DOHH2 (cell line): ENCODE results near the gene RD3L.

Experiments
- H3F3A ChIP-seq: fragments of 200-600 bp; sonication (generic), shearing (Covaris generic); 2 replicates; pipeline ENCODE4 v1.6.0; 2016; ENCODE audit warnings: antibody characterized with exemption, mild to moderate bottlenecking; ENCODE audit not compliant: control insufficient read depth, insufficient read depth
- H3K27ac ChIP-seq: fragments of 200-600 bp; sonication (generic); 2 replicates; pipeline ENCODE4 v1.5.1; 2014; ENCODE audit warnings: low read depth, mild to moderate bottlenecking, low read length, moderate library complexity
- H3K27me3 ChIP-seq: fragments of 200-600 bp; sonication (generic); 2 replicates; pipeline ENCODE4 v1.6.1; 2014; ENCODE audit warnings: mild to moderate bottlenecking, low read length, mixed read lengths; ENCODE audit not compliant: control insufficient read depth
- H3K36me3 ChIP-seq: fragments of 200-600 bp; sonication (generic); 2 replicates; pipeline ENCODE4 v1.6.1; 2014; ENCODE audit warnings: mild to moderate bottlenecking, low read length, moderate library complexity, mixed read lengths; ENCODE audit not compliant: control insufficient read depth
- H3K4me1 ChIP-seq: fragments of 200-600 bp; sonication (generic); 2 replicates; pipeline ENCODE4 v1.6.1; 2014; ENCODE audit warnings: mild to moderate bottlenecking, low read length, mixed read lengths; ENCODE audit not compliant: control insufficient read depth
- H3K4me2 ChIP-seq: fragments of 200-600 bp; sonication (generic); 2 replicates; pipeline ENCODE4 v1.6.0; 2014; ENCODE audit warnings: mild to moderate bottlenecking, low read length, moderate library complexity
- H3K4me3 ChIP-seq: fragments of 200-600 bp; sonication (generic); 2 replicates; pipeline ENCODE4 v1.5.1; 2014; ENCODE audit warnings: mild to moderate bottlenecking, low read length, mixed read lengths
- H3K79me2 ChIP-seq: fragments of 200-600 bp; sonication (generic); 2 replicates; pipeline ENCODE4 v1.6.1; 2014; ENCODE audit warnings: mild to moderate bottlenecking, low read length, mixed read lengths; ENCODE audit not compliant: control insufficient read depth
- H3K9me2 ChIP-seq: fragments of 200-600 bp; sonication (generic); replicated peaks from 2 replicates; pipeline ENCODE4 v1.6.1; 2014; ENCODE audit warnings: mild to moderate bottlenecking, low read length, mixed read lengths; ENCODE audit not compliant: control insufficient read depth
- H3K9me3 ChIP-seq: fragments of 200-600 bp; sonication (generic); 2 replicates; pipeline ENCODE4 v1.6.1; 2014; ENCODE audit warnings: antibody characterized with exemption, low read length, mixed read lengths; ENCODE audit not compliant: control insufficient read depth, insufficient read depth
- H4K20me1 ChIP-seq: fragments of 200-600 bp; sonication (generic); 2 replicates; pipeline ENCODE4 v1.6.0; 2014; ENCODE audit warnings: low read depth, mild to moderate bottlenecking, antibody characterized with exemption, low read length, moderate library complexity; ENCODE audit not compliant: control insufficient read depth, insufficient read depth
- CTCF ChIP-seq: fragments of 200-600 bp; sonication (generic); IDR thresholded peaks from one replicate; pipeline ENCODE4 v1.5.1; 2014; ENCODE audit warnings: antibody characterized with exemption, mild to moderate bottlenecking, low read depth, low read length; ENCODE audit not compliant: poor library complexity, severe bottlenecking
- EZH2phosphoT487 ChIP-seq: fragments of 200-600 bp; sonication (generic); IDR thresholded peaks from 2 replicates; pipeline ENCODE4 v1.6.1; 2017; ENCODE audit warnings: borderline replicate concordance, mild to moderate bottlenecking, antibody characterized with exemption, low read length, moderate library complexity, mixed read lengths

The RD3L gene

GRCh38 chr14:103894723-103895059, 47.6 kb downstream of the RD3L start:
- Histone ChIP-seq H3K36me3 (no peaks in the 10 kb centered on the region), H3F3A (no peaks in the 10 kb centered on the region), H3K79me2 (no peaks in the 10 kb centered on the region), H4K20me1 (no peaks in the 10 kb centered on the region), H3K4me1 (no peaks in the 10 kb centered on the region), H3K9me2 (no peaks in the 10 kb centered on the region), H3K9me3 (no peaks in the 10 kb centered on the region), H3K27me3 (no peaks in the 10 kb centered on the region), H3K4me2 (no peak overlapping the region), H3K27ac (no peak overlapping the region), H3K4me3 (no peak overlapping the region)
- no peak for TF ChIP-seq CTCF
- TF ChIP-seq EZH2phosphoT487: no peak

GRCh38 chr14:103894034-103894722, 48.2 kb downstream of the RD3L start:
- no peaks in the 10 kb centered on the region for H3K79me2 ChIP-seq
- H3K36me3 ChIP-seq: no peaks in the 10 kb centered on the region
- no peak overlapping the region for H3K4me3 ChIP-seq
- no peak overlapping the region for H3K4me2 ChIP-seq
- H3K27me3 ChIP-seq: no peaks in the 10 kb centered on the region
- no peaks in the 10 kb centered on the region for H3F3A ChIP-seq
- H3K9me3 ChIP-seq: no peaks in the 10 kb centered on the region
- TF ChIP-seq EZH2phosphoT487: no peak
- no peak for TF ChIP-seq CTCF
- H3K27ac ChIP-seq: no peak overlapping the region
- H4K20me1 ChIP-seq: no peaks in the 10 kb centered on the region
- no peaks in the 10 kb centered on the region for H3K9me2 ChIP-seq
- no peaks in the 10 kb centered on the region for H3K4me1 ChIP-seq

GRCh38 chr14:103892247-103892646, 50.1 kb downstream of the RD3L start:
- H3K36me3 ChIP-seq: no peaks in the 10 kb centered on the region
- H4K20me1 ChIP-seq: no peaks in the 10 kb centered on the region
- H3K9me3 ChIP-seq: no peaks in the 10 kb centered on the region
- no peaks in the 10 kb centered on the region for H3K9me2 ChIP-seq
- no peaks in the 10 kb centered on the region for H3K4me1 ChIP-seq
- no peak overlapping the region for H3K4me3 ChIP-seq
- no peak overlapping the region for H3K4me2 ChIP-seq
- no peaks in the 10 kb centered on the region for H3K27me3 ChIP-seq
- no peak overlapping the region for H3K27ac ChIP-seq
- TF ChIP-seq EZH2phosphoT487: no peak
- no peak for TF ChIP-seq CTCF
- no peaks in the 10 kb centered on the region for H3K79me2 ChIP-seq
- no peaks in the 10 kb centered on the region for H3F3A ChIP-seq
